Muscle layer of duodenum (tissue), 2 donors: ENCODE data around the gene CFAP45.

Experiments
- H3K27ac ChIP-seq: one replicate; pipeline ENCODE4 v1.7.0; 2013; ENCODE audit warnings: mild to moderate bottlenecking, low read length
- H3K27me3 ChIP-seq: one replicate; pipeline ENCODE4 v1.7.0; 2013; ENCODE audit warnings: low read depth, mild to moderate bottlenecking, control low read depth, low read length
- H3K36me3 ChIP-seq, 2 donors: one replicate each; pipeline ENCODE4 v1.7.0; 2013; ENCODE audit warnings: low read length in 2 of 2, control low read depth in 1 of 2, mild to moderate bottlenecking in 1 of 2; ENCODE audit not compliant: insufficient read depth in 2 of 2, control insufficient read depth in 1 of 2
- H3K4me1 ChIP-seq, 2 donors: one replicate each; pipeline ENCODE4 v1.7.0; 2013; ENCODE audit warnings: low read length in 2 of 2, mild to moderate bottlenecking in 2 of 2, control low read depth in 1 of 2, moderate library complexity in 1 of 2; ENCODE audit not compliant: insufficient read depth in 2 of 2, control insufficient read depth in 1 of 2
- H3K4me3 ChIP-seq, 2 donors: one replicate each; pipeline ENCODE4 v1.7.0; 2013; ENCODE audit warnings: low read length in 2 of 2, low read depth in 1 of 2, mild to moderate bottlenecking in 1 of 2
- H3K9me3 ChIP-seq, 2 donors: one replicate each; pipeline ENCODE4 v1.7.0; 2013; ENCODE audit warnings: low read length in 2 of 2, control low read depth in 1 of 2, mild to moderate bottlenecking in 1 of 2; ENCODE audit not compliant: control insufficient read depth in 1 of 2
- donor health status: healthy.

CFAP45 gene

DNA sequence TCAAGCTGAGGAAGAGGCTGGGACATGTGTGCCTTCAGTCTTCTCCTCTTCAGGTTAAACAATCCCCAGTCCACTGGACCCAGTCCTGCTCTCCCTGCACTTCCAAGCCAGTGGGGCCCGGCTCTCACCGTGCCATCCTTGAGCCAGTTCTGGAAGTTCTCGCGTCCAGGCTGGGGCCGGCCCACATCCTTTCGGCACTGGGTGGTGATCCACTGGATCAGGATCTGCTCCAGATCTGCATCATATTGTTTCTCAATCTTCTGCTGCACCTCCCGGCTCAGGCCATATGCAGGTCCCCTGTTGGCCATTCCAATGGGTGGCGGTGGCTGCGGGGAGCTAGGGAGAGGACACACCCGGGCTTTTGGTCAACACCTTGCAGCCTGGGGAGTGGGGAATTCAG is 20.2 kb upstream of the CFAP45 start:
- no peaks in the 10 kb centered on the region for H3K27me3 ChIP-seq
- no peak overlapping the region for H3K27ac ChIP-seq
- H3K36me3 ChIP-seq = peaks cover 37 to 49% of the 10 kb centered on the region in 2 donors
- peaks cover 20 to 51% of the 10 kb centered on the region in 2 donors for H3K4me1 ChIP-seq
- no peak overlapping the region for H3K4me3 ChIP-seq
- no peaks in the 10 kb centered on the region for H3K9me3 ChIP-seq

DNA sequence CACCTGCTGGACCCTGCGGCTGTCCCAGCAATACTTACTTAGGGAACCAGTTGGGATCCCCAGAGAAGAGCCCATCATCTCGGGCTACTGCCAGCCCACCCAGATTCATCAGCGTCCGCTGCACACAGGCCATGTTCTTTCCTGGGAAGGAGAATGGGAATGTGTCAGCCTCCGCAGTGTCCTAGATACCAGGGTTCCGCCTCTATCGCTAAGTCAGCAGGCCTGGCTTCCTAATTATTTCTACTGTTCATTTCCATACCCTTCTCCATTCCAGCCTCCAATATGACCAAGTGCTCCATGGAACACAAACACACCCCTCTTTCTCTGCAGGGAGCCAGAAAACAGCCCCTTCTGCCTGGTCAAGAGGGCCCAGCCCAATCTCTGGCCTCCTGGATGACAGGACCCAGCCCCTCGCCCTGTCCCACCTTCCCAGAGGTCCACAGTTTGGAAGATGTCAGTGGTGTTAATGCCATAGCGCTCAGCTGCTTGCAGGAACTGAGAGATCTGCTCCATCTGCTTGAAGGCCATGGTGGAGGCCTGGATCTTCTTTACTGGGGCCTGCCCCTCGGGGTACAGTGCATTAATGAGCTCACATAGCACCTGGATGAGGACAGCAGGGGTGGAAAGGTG is 19.4 kb upstream of the CFAP45 start:
- H3K36me3 ChIP-seq = peaks cover 37 to 42% of the 10 kb centered on the region in 2 donors
- H3K9me3 ChIP-seq = no peaks in the 10 kb centered on the region
- no peak overlapping the region for H3K27ac ChIP-seq
- no peaks in the 10 kb centered on the region for H3K27me3 ChIP-seq
- H3K4me3 ChIP-seq = no peak overlapping the region
- H3K4me1 ChIP-seq = peaks cover 20 to 51% of the 10 kb centered on the region in 2 donors

DNA sequence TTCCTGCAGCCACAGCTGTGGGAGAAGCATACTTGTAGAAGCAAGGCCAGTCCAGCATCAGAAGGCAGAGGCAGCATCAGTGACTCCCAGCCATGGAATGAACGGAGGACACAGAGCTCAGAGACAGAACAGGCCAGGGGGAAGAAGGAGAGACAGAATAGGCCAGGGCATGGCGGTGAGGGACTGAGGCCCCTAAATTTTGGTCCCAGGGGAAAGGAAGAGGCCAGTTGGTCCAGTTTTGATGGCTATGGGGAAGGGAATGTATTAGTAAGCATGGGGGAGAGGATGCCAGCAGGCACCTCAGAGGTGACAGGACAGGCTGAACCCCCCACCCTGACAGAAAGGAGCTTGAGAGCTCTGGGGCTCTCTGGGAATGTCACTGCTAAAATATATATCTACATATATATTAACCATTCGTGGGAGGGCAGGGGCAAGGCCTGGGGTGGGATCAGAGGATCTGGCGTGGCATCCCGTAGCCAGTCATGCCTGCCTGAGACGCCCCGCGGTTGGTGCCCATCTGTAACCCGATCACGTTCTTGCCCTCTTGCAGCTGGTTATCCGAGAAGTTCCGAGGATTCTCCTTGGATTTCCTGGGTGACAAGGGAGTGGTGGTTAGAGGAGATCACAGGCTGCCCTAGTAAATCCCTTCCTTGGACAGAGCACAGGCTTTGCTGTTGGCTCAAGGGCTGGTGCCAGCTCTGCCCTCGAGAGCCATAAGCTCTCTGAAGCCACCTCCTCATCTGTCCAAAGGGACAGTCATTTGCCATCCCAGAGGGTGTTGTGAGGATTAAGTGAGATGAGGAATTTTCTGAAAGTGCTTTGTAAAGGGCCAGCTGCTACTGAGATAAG is 18.6 kb upstream of the CFAP45 start:
- no peak overlapping the region for H3K4me3 ChIP-seq
- no peak overlapping the region for H3K27ac ChIP-seq
- H3K4me1 ChIP-seq = peaks cover 20 to 51% of the 10 kb centered on the region in 2 donors
- H3K9me3 ChIP-seq = no peaks in the 10 kb centered on the region
- H3K27me3 ChIP-seq = no peaks in the 10 kb centered on the region
- peaks cover 36 to 37% of the 10 kb centered on the region in 2 donors for H3K36me3 ChIP-seq

GRCh38 chr1:159917533-159918351 is 17.8 kb upstream of the CFAP45 start:
- Histone ChIP-seq H3K27ac (no peak overlapping the region), H3K9me3 (no peaks in the 10 kb centered on the region), H3K4me1 (peaks cover 20 to 49% of the 10 kb centered on the region in 2 donors), H3K4me3 (no peak overlapping the region), H3K27me3 (no peaks in the 10 kb centered on the region), H3K36me3 (peaks cover 36 to 37% of the 10 kb centered on the region in 2 donors)

- Histone ChIP-seq H3K27me3 (no peaks in the 10 kb centered on the region), H3K4me3 (no peak overlapping the region), H3K4me1 (peaks cover 9 to 37% of the 10 kb centered on the region in 2 donors), H3K9me3 (no peaks in the 10 kb centered on the region), H3K36me3 (peaks cover 36 to 37% of the 10 kb centered on the region in 2 donors), H3K27ac (no peak overlapping the region)
These were observed 16.5 kb upstream of the CFAP45 start for GRCh38 chr1:159916242-159917051.

DNA sequence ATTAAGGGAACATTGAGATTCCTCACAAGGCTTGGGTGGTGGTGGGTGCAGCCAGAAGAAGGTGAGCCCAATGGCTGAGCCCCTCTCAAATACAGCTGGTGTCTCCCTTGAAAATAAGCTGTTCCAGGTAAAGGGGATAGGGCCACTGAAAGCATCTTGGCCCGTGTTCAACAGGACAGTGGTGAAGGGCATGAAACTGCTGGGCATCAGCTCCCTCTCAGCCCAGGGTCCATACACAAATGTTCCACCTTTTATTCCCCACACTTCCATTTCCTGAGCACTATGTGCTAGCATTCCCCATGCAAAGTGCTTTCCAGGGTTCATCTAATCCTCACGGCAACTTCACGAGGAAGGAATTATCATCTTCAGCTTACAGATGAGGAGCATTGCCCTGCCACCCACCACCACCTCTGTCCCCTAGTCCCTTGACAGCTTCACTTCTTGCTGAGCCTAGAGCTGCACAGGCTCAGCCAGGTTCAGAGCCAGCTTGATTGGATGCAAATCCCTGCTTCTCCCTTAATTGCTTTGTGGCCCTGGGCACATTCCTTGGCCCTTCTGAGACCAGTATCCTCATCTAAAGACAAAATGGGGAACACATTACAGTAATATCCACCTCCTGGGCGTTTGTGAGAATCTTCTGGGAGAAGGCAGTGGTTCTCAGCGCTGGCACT is 15.7 kb upstream of the CFAP45 start:
- H3K9me3 ChIP-seq = no peaks in the 10 kb centered on the region
- peaks cover 5 to 42% of the 10 kb centered on the region in 2 donors for H3K4me1 ChIP-seq
- no peak overlapping the region for H3K27ac ChIP-seq
- H3K4me3 ChIP-seq = no peak overlapping the region
- H3K36me3 ChIP-seq = peaks cover 32 to 36% of the 10 kb centered on the region in 2 donors
- H3K27me3 ChIP-seq = no peaks in the 10 kb centered on the region

GRCh38 chr1:159914252-159915018 is 14.5 kb upstream of the CFAP45 start:
- peaks cover 19 to 23% of the 10 kb centered on the region in 2 donors for H3K36me3 ChIP-seq
- H3K27ac ChIP-seq = no peak overlapping the region
- no peaks in the 10 kb centered on the region for H3K27me3 ChIP-seq
- peaks cover 11 to 39% of the 10 kb centered on the region in 2 donors for H3K4me1 ChIP-seq
- H3K4me3 ChIP-seq = no peak overlapping the region
- no peaks in the 10 kb centered on the region for H3K9me3 ChIP-seq

DNA sequence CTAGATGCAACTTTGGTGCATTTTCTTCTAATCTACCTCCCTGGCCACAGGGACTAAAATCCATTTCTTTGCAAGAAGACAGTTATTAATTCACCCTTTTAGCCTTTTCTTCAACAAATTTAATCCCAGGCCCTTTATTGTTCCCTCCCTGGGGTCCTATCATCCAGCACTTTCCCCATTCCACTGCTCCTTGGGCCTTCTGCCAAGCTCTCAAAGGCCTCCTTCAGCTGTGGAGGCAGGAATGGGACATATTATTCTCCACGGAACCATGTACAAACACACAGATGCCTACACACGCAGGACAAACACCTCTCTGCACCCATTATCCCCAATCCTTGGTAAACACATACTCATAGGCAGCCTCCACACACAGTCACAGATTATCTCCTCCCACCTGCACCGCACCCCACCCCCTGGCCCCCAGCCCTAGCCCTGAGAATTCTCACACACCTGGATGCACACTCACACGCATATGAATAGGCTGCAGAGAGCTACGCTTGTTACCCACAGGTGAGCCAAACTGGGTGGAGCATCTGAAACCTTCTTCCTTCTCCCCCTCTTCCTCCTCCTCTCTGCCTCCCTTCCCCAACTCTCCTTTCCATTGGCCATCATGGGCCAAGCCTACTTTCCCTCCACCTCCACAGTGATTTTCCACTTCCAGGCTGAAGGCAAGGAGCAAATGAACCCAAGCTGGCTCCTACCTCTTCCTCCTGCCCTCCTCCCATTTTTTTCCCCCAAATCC is 13.7 kb upstream of the CFAP45 start:
- Histone ChIP-seq H3K4me1 (peaks cover 11 to 31% of the 10 kb centered on the region in 2 donors), H3K27me3 (no peaks in the 10 kb centered on the region), H3K27ac (peak overlapping the region; percentile 4)

DNA sequence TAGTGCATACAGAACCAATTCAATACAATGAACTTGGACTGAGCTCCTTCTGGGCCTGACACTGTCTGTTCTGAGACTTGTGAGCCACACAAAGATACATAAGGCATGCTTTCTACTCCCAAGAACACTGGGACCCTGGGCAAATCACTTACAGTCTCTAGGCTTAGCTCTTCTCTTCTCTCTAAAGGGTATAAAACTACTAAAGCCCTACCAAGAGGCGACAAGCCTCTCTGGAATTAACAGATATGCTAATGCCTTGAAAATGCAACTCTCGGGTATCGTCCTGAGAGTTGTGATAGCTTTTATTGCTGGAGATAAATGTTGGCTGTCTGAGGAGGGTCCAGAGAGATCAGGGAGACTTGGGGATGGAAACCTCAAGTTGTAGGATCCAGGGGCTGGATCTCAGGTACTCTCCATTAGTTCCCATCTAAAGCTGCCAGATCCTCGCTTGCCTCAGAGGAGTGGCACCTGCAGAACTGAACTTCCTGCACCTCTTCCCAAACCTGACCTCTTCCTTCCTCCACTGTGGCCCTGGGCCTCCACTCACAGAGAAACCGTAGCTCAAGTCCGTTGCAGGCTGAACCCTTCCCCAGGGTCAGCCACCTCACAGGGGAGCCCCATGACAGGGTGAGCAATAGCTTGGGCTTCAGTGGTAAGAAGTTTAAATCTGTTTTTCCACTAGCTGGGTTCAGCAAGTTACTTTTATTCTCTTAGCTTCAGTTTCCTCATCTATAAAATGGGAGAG is 11.5 kb upstream of the CFAP45 start:
- Histone ChIP-seq H3K4me3 (no peak overlapping the region), H3K4me1 (peaks cover 10 to 23% of the 10 kb centered on the region in 2 donors), H3K27ac (peak overlapping the region; percentile 34), H3K9me3 (no peaks in the 10 kb centered on the region), H3K36me3 (peaks cover 0 to 2% of the 10 kb centered on the region in 2 donors), H3K27me3 (no peaks in the 10 kb centered on the region)

More for the DNA sequence above, 13.7 kb upstream of the CFAP45 start:
- Histone ChIP-seq H3K4me3 (no peak overlapping the region), H3K36me3 (peaks cover 12 to 15% of the 10 kb centered on the region in 2 donors), H3K9me3 (no peaks in the 10 kb centered on the region)
